RPMI7951 (cell line): Measurements from ENCODE around the gene RABEP1. TPM values are rescaled to one million over a fixed set of nuclear protein-coding genes. Genes with fewer than 3 reads are reported as not detected.
A peak's percentile ranks its signal among the peaks of the same experiment; 100 is the strongest.

Experiments used
- DNase-seq: peaks from one replicate; pipeline ENCODE4 v3.0.0-alpha.2; 2012; ENCODE audit warnings: low read depth
- total RNA-seq: library from RNA; depleted of rRNA; stranded (reverse); fragments of >200 nt; shearing (Covaris generic); gene quantifications from 2 replicates; pipeline ENCODE4 v1.2.3, GENCODE V29; 2014

The RABEP1 gene
- total RNA-seq, 1 experiment from 2014 or later, result 18.3 TPM

- no peak for DNase-seq
Observed at GRCh38 chr17:5361426-5361825, 79.3 kb downstream of the RABEP1 start.

GRCh38 chr17:5362162-5362811 lies 80.2 kb downstream of the RABEP1 start:
- DNase-seq, result no peak

GRCh38 chr17:5364156-5364555 lies 82.1 kb downstream of the RABEP1 start:
- no peak for DNase-seq

- no peak for DNase-seq
Observed at GRCh38 chr17:5364696-5365095, 82.6 kb downstream of the RABEP1 start.

GRCh38 chr17:5365831-5366230 lies 83.7 kb downstream of the RABEP1 start:
- DNase-seq, result no peak

GRCh38 chr17:5370411-5370810 lies 88.3 kb downstream of the RABEP1 start:
- no peak for DNase-seq

GRCh38 chr17:5373112-5373511 lies 91.0 kb downstream of the RABEP1 start:
- no peak for DNase-seq

- no peak for DNase-seq
Observed at GRCh38 chr17:5378566-5379207, 96.6 kb downstream of the RABEP1 start.

- DNase-seq, result no peak
Observed at GRCh38 chr17:5379351-5380107, 97.4 kb downstream of the RABEP1 start.

- no peak for DNase-seq
Observed at GRCh38 chr17:5380491-5381135, 98.5 kb downstream of the RABEP1 start.

- DNase-seq, result peak; percentile 3
Observed at GRCh38 chr17:5381542-5381941, 99.5 kb downstream of the RABEP1 start.

- no peak for DNase-seq
Observed at GRCh38 chr17:5391678-5392077, 109.6 kb downstream of the RABEP1 start.

GRCh38 chr17:5396612-5397011 lies 114.5 kb downstream of the RABEP1 start:
- DNase-seq, result no peak

GRCh38 chr17:5399767-5400166 lies 117.7 kb downstream of the RABEP1 start:
- no peak for DNase-seq

GRCh38 chr17:5405400-5405799 lies 123.3 kb downstream of the RABEP1 start:
- no peak for DNase-seq

GRCh38 chr17:5408186-5408585 lies 126.1 kb downstream of the RABEP1 start:
- no peak for DNase-seq

- no peak for DNase-seq
Observed at GRCh38 chr17:5410594-5411272, 128.6 kb downstream of the RABEP1 start.

- peak; percentile 79 for DNase-seq
Observed at GRCh38 chr17:5413682-5414081, 131.6 kb downstream of the RABEP1 start.

- no peak for DNase-seq
Observed at GRCh38 chr17:5416901-5417300, 134.8 kb downstream of the RABEP1 start.

GRCh38 chr17:5418858-5419355 lies 136.8 kb downstream of the RABEP1 start:
- peak; percentile 16 for DNase-seq

- DNase-seq, result peak; percentile 95
Observed at GRCh38 chr17:5419356-5419958, 137.4 kb downstream of the RABEP1 start, which contains the start of gene NUP88. Gene NUP88, minus strand, starts transcription at chr17:5419662. Its CDS starts 12 bp downstream, at chr17:5419650.
